Effector CD8-positive, alpha-beta T cell (primary cell): ENCODE data around the gene LCE1B.

Experiments
- DNase-seq: peaks from one replicate; lab custom pipeline; 2025; lab: John Stamatoyannopoulos, UW

Gene LCE1B

GRCh38 chr1:152861374-152861773 is 49.6 kb downstream of the LCE1B start:
- DNase-seq, result no peak
